IMR-90 (cell line): ENCODE measurements around the gene C5orf63. TPM values are rescaled to one million over a fixed set of nuclear protein-coding genes. Genes with fewer than 3 reads are reported as not detected.
A peak's percentile ranks its signal among the peaks of the same experiment; 100 is the strongest.

ENCODE experiments used
- ATAC-seq: fragments of 200-7000 bp; cut with Tn5 transposase; 2 replicates; pipeline ENCODE4 v1.9.1; 2020; ENCODE audit warnings: low read depth, mild to moderate bottlenecking, moderate library complexity
- BruUV-seq: library from RNA; stranded (reverse); fragments of 400-500 nt; replicated peaks from 2 replicates; lab custom pipeline; 2021; lab: Mats Ljungman, UMichigan
- CTCF ChIA-PET: fragments of 300-600 bp; formaldehyde crosslinking; extraction: SDS; loops from one replicate; lab custom pipeline; 2021; ENCODE audit warnings: antibody characterized with exemption; lab: Yijun Ruan, JAX
- POLR2A ChIA-PET: fragments of 300-600 bp; sonication (Branson Sonifier 250); formaldehyde crosslinking; loops from one replicate; lab custom pipeline; 2022; ENCODE audit warnings: antibody characterized with exemption; ENCODE audit not compliant: unreplicated experiment; lab: Charles Lee
- DNase-seq: peaks from one replicate; pipeline ENCODE4 v3.0.0; 2013
- H2AFZ ChIP-seq: replicated peaks from 2 replicates; pipeline ENCODE3; 2013; ENCODE audit warnings: low read length, mild to moderate bottlenecking; ENCODE audit not compliant: poor library complexity
- H2AK5ac ChIP-seq: 2 replicates; pipeline ENCODE4 v1.6.1; 2013; ENCODE audit warnings: low read depth, low read length, inconsistent platforms
- H2AK9ac ChIP-seq: replicated peaks from 2 replicates; pipeline ENCODE3; 2013; ENCODE audit warnings: mild to moderate bottlenecking, low read depth, low read length, moderate library complexity; ENCODE audit not compliant: poor library complexity
- H2BK120ac ChIP-seq: 2 replicates; pipeline ENCODE4 v1.6.1; 2013; ENCODE audit warnings: low read depth, low read length, inconsistent platforms
- H2BK15ac ChIP-seq: 3 replicates; pipeline ENCODE4 v1.6.1; 2013; ENCODE audit warnings: low read depth, low read length, inconsistent platforms
- H2BK20ac ChIP-seq: 2 replicates; pipeline ENCODE4 v1.6.1; 2013; ENCODE audit warnings: low read depth, mild to moderate bottlenecking, inconsistent platforms, low read length, moderate library complexity
- H2BK5ac ChIP-seq: 2 replicates; pipeline ENCODE4 v1.6.1; 2013; ENCODE audit warnings: mild to moderate bottlenecking, low read depth, low read length, inconsistent platforms; ENCODE audit not compliant: poor library complexity, severe bottlenecking
- H3K14ac ChIP-seq: replicated peaks from 2 replicates; pipeline ENCODE4 v1.6.1; 2013; ENCODE audit warnings: low read depth, low read length, inconsistent platforms
- H3K18ac ChIP-seq: 2 replicates; pipeline ENCODE4 v1.6.1; 2013; ENCODE audit warnings: low read depth, low read length, control low read depth
- H3K23ac ChIP-seq: 2 replicates; pipeline ENCODE4 v1.6.1; 2013; ENCODE audit warnings: low read depth, low read length, inconsistent platforms
- H3K27ac ChIP-seq: 2 replicates; pipeline ENCODE4 v1.5.1; 2013; ENCODE audit warnings: mild to moderate bottlenecking, control low read depth, low read length; ENCODE audit not compliant: insufficient read depth
- H3K27me3 ChIP-seq: 2 replicates; pipeline ENCODE4 v1.6.1; 2013; ENCODE audit warnings: low read length; ENCODE audit not compliant: control insufficient read depth, insufficient read depth
- H3K36me3 ChIP-seq: 2 replicates; pipeline ENCODE4 v1.6.1; 2013; ENCODE audit warnings: low read length, mixed read lengths; ENCODE audit not compliant: control insufficient read depth, insufficient read depth
- H3K4ac ChIP-seq: 2 replicates; pipeline ENCODE4 v1.6.1; 2013; ENCODE audit warnings: low read depth, low read length, inconsistent platforms
- H3K4me1 ChIP-seq: 2 replicates; pipeline ENCODE4 v1.6.1; 2013; ENCODE audit warnings: low read length, mixed read lengths; ENCODE audit not compliant: control insufficient read depth, insufficient read depth
- H3K4me2 ChIP-seq: 2 replicates; pipeline ENCODE4 v1.6.1; 2013; ENCODE audit warnings: low read depth, mild to moderate bottlenecking, control low read depth, low read length, moderate library complexity
- H3K4me3 ChIP-seq: 2 replicates; pipeline ENCODE4 v1.5.1; 2013; ENCODE audit warnings: low read depth, mild to moderate bottlenecking, control low read depth, low read length, moderate library complexity; ENCODE audit not compliant: insufficient read depth
- H3K56ac ChIP-seq: 2 replicates; pipeline ENCODE4 v1.6.1; 2013; ENCODE audit warnings: low read length, inconsistent platforms; ENCODE audit not compliant: insufficient read depth; ENCODE audit errors: extremely low read depth
- H3K79me1 ChIP-seq, 2 experiments: 2 replicates each; pipeline ENCODE4 v1.6.1; 2013; ENCODE audit warnings: low read length in 2 of 2, inconsistent platforms in 1 of 2, low read depth in 1 of 2
- H3K9ac ChIP-seq: 2 replicates; pipeline ENCODE4 v1.6.1; 2013; ENCODE audit warnings: low read depth, low read length, control low read depth
- H3K9me1 ChIP-seq: 2 replicates; pipeline ENCODE4 v1.6.1; 2013; ENCODE audit warnings: low read length, inconsistent platforms; ENCODE audit not compliant: insufficient read depth
- H3K9me3 ChIP-seq: 2 replicates; pipeline ENCODE4 v1.6.1; 2013; ENCODE audit warnings: low read length; ENCODE audit not compliant: control insufficient read depth, insufficient read depth
- H4K20me1 ChIP-seq: 2 replicates; pipeline ENCODE4 v1.6.1; 2013; ENCODE audit warnings: low read length, inconsistent platforms; ENCODE audit not compliant: insufficient read depth
- H4K5ac ChIP-seq: 2 replicates; pipeline ENCODE4 v1.6.1; 2013; ENCODE audit warnings: mild to moderate bottlenecking, low read depth, low read length, control low read depth
- H4K8ac ChIP-seq, 2 experiments: 2 replicates each; pipeline ENCODE4 v1.6.1; 2013; ENCODE audit warnings: low read depth in 2 of 2, low read length in 2 of 2, control low read depth in 1 of 2, inconsistent platforms in 1 of 2
- H4K91ac ChIP-seq: 2 replicates; pipeline ENCODE4 v1.6.1; 2013; ENCODE audit warnings: low read depth, low read length, inconsistent platforms; ENCODE audit not compliant: insufficient read depth
- CEBPB ChIP-seq: IDR thresholded peaks from 2 replicates; pipeline ENCODE4 v1.6.1; 2012; ENCODE audit warnings: low read depth, low read length, improper control_type of control experiment
- CTCF ChIP-seq: conservative IDR thresholded peaks from 2 replicates; pipeline ENCODE4 v1.5.1; 2012; ENCODE audit warnings: mild to moderate bottlenecking, low read depth, low read length, improper control_type of control experiment
- ELK1 ChIP-seq: fragments of 150-350 bp; IDR thresholded peaks from 2 replicates; pipeline ENCODE4 v1.6.1; 2016; ENCODE audit warnings: low read depth, mild to moderate bottlenecking, low read length, moderate library complexity, borderline replicate concordance
- FOS ChIP-seq: fragments of 150-350 bp; IDR thresholded peaks from 2 replicates; pipeline ENCODE4 v1.6.1; 2016; ENCODE audit warnings: low read depth, low read length
- MAFK ChIP-seq: IDR thresholded peaks from 2 replicates; pipeline ENCODE4 v1.6.1; 2012; ENCODE audit warnings: low read depth, low read length, improper control_type of control experiment
- MAZ ChIP-seq: IDR thresholded peaks from 2 replicates; pipeline ENCODE4 v1.6.1; 2012; ENCODE audit warnings: low read depth, mild to moderate bottlenecking, low read length, improper control_type of control experiment, moderate library complexity, borderline replicate concordance
- MXI1 ChIP-seq: IDR thresholded peaks from 2 replicates; pipeline ENCODE4 v1.6.1; 2012; ENCODE audit warnings: low read depth, mild to moderate bottlenecking, low read length, moderate library complexity, borderline replicate concordance
- NFE2L2 ChIP-seq: fragments of 150-350 bp; IDR thresholded peaks from 2 replicates; pipeline ENCODE4 v1.6.1; 2016; ENCODE audit warnings: low read depth, mild to moderate bottlenecking, low read length
- RAD21 ChIP-seq: IDR thresholded peaks from 2 replicates; pipeline ENCODE4 v1.6.1; 2012; ENCODE audit warnings: low read length, improper control_type of control experiment
- RCOR1 ChIP-seq: IDR thresholded peaks from 2 replicates; pipeline ENCODE4 v1.6.1; 2012; ENCODE audit warnings: mild to moderate bottlenecking, low read length, improper control_type of control experiment; ENCODE audit not compliant: insufficient replicate concordance
- SMC3 ChIP-seq: fragments of 150-350 bp; IDR thresholded peaks from 2 replicates; pipeline ENCODE4 v1.6.1; 2016; ENCODE audit warnings: low read depth, mild to moderate bottlenecking, antibody characterized with exemption, low read length, moderate library complexity
- WGBS, 2 experiments: methylation state at CpG; one replicate each; pipeline versions ENCODE4 v1.1.5 to v1.1.7; 2013; ENCODE audit warnings: missing lambda C conversion rate in 2 of 2; ENCODE audit not compliant: insufficient read length in 1 of 2; ENCODE audit errors: extremely low coverage in 2 of 2; 5-methylcytosine and 5-hydroxymethylcytosine counted together
- dilution Hi-C: fragments of 300-500 bp; cut with HindIII; formaldehyde crosslinking; loops from one replicate; pipeline ENCODE4 v1.14.3; 2018; ENCODE audit warnings: low sequenced_read_pairs; ENCODE audit not compliant: unreplicated experiment
- in situ Hi-C: fragments of 300-500 bp; cut with MboI; formaldehyde crosslinking; loops from 3 replicates; pipeline ENCODE4 v1.14.3; 2019; ENCODE audit warnings: low sequenced_read_pairs, inconsistent platforms, mixed read lengths
- intact Hi-C: fragments of 100-400 bp; cut with micrococcal nuclease; formaldehyde crosslinking; loops from 2 replicates; pipeline ENCODE4 v1.10.0; 2022
- polyA plus RNA-seq, 3 experiments: library from polyadenylated mRNA; depleted of rRNA; stranded (reverse); fragments of >200 nt; gene quantifications; 2 replicates each; pipeline ENCODE4 v1.2.3, GENCODE V29; 2012; ENCODE audit warnings: low replicate concordance in 1 of 3
- total RNA-seq: library from RNA; depleted of rRNA; stranded (reverse); fragments of >200 nt; gene quantifications from 2 replicates; pipeline ENCODE4 v1.2.3, GENCODE V29; 2012

C5orf63 gene
- total and polyA plus RNA-seq, 2 of the 4 experiments (the other 2 are of a cell fraction) = 0.72 to 1.1 TPM

- Histone ChIP-seq H4K8ac (no peak overlapping the region), H2BK120ac (peak overlapping the region; percentile 65), H2BK15ac (no peak overlapping the region), H3K4ac (no peak overlapping the region), H3K14ac (peak overlapping the region; percentile 91), H4K20me1 (no peaks in the 10 kb centered on the region), H4K91ac (peak overlapping the region; percentile 73; the same call in 1 of the 2 replicates), H3K23ac (peak overlapping the region; percentile 95), H2BK20ac (no peak overlapping the region), H3K36me3 (no peaks in the 10 kb centered on the region), H3K4me2 (peak overlapping the region; percentile 97), H3K79me1 (peaks cover 13 to 23% of the 10 kb centered on the region in 2 experiments; a peak in 3 of 4 replicates), H2BK5ac (peak overlapping the region; percentile 78), H3K4me1 (peaks cover 5% of the 10 kb centered on the region), H3K56ac (peak overlapping the region; percentile 4; the same call in 1 of the 2 replicates), H3K9ac (peak overlapping the region; percentile 73; the same call in 1 of the 2 replicates), H2AK9ac (peak overlapping the region; percentile 73), H2AFZ (peak overlapping the region; percentile 99), H3K27ac (peak overlapping the region; percentile 67; the same call in 1 of the 2 replicates), H3K27me3 (no peaks in the 10 kb centered on the region), H2AK5ac (no peak overlapping the region), H3K9me3 (no peaks in the 10 kb centered on the region), H3K9me1 (peaks cover 8% of the 10 kb centered on the region; the same call in 1 of the 2 replicates), H3K4me3 (peak overlapping the region; percentile 83), H3K18ac (no peak overlapping the region), H4K5ac (no peak overlapping the region)
- POLR2A ChIA-PET = no interaction called here
- BruUV-seq = no TSS peak
- TF ChIP-seq NFE2L2 (no peak), FOS (no peak), ELK1 (no peak), SMC3 (peak; percentile 29; the same call in 1 of the 2 replicates), MAFK (no peak), RAD21 (peak; percentile 59), RCOR1 (no peak), MAZ (peak; percentile 5; the same call in 1 of the 2 replicates), CEBPB (no peak), CTCF (peak; percentile 46), MXI1 (peak; percentile 6; the same call in 1 of the 2 replicates)
- CTCF ChIA-PET = interaction anchor here (0.8 to 2.1 kb wide), 4 partner anchors 18 to 220 kb away, joined by 3 to 6 read pairs (median 3); no protein-coding TSS in a partner anchor
- intact Hi-C loops (loop anchor here (1.0 to 5.0 kb wide), 3 partner anchors 18 to 283 kb away; no protein-coding TSS in a partner anchor), in situ Hi-C loops (no loop called here), dilution Hi-C loops (no loop called here)
- ATAC-seq = peak; percentile 22
- DNase-seq = peak; percentile 65
- WGBS, 2 experiments = 0% methylated on average over 14 of the region's 51 CpGs; no CpG with 5 or more reads in 1 of the 2 experiments
Measured at GRCh38 chr5:127029581-127030258, 43.6 kb downstream of the C5orf63 start.
